Thyroid gland (tissue), 4 donors: Measurements from ENCODE around the gene GLIS1.

Experiments used
- POLR2A ChIP-seq, 2 donors: fragments of 450-650 bp; IDR thresholded peaks; one replicate each; pipeline ENCODE4 v1.6.1; 2017; ENCODE audit warnings: antibody characterized with exemption in 2 of 2, mild to moderate bottlenecking in 2 of 2, moderate library complexity in 1 of 2
- TF ChIP-seq, protein P1 (sequence below), 6 experiments: fragments of 200-600 bp in 3 of 6; fragments of 450-650 bp in 3 of 6; sonication (generic) in 3 of 6; IDR thresholded peaks; one replicate each; pipeline ENCODE4 v1.5.1; 2016 to 2019; ENCODE audit warnings: antibody characterized with exemption in 6 of 6, mild to moderate bottlenecking in 2 of 6, inconsistent platforms in 1 of 6, moderate library complexity in 1 of 6

DNA sequence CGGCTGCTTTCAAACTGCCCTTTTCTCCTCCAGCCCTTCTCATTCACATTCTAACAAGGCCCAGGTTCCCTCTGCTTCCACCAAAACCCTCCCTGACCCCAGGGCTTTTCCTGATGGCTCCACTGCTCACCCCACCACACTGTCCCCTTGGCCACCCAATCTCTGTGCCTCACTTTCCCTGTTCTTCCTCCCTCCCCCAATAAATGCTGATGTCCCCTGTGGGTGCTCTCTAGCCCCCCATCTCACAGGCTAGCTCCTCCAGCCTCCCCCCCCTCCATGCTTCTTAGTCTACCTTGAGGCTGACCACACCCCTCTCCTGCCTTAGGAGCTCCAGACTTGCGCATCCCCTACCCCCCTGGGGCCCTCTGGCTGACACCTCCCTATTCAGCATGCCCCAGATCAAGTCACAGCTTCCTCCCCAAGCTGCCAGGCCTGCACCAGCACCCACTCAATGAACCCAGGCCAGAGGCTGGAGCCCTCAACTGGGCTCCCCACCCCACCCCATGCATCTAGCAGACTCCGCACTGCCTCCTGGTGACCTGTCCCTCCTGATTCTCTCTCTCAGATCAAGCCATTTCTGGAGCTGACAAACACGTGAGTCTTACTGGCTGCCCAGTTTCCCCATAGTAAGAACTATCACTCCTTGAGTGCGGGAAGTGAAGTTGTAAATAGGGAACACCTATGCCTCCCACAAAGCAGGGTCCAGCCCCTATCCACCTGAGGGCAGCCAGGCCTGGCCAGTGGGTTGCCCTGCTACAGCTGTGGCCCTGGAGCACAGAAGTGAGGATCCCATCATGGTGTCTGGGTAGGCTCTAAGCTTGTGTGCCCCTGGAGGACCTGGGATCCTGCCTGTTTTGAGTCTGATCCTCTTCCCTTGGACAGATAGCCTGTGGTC lies 161.9 kb downstream of the GLIS1 start:
- TF ChIP-seq POLR2A (IDR thresholded peaks at IDR 0.05): no peak
- TF ChIP-seq, protein P1, sequence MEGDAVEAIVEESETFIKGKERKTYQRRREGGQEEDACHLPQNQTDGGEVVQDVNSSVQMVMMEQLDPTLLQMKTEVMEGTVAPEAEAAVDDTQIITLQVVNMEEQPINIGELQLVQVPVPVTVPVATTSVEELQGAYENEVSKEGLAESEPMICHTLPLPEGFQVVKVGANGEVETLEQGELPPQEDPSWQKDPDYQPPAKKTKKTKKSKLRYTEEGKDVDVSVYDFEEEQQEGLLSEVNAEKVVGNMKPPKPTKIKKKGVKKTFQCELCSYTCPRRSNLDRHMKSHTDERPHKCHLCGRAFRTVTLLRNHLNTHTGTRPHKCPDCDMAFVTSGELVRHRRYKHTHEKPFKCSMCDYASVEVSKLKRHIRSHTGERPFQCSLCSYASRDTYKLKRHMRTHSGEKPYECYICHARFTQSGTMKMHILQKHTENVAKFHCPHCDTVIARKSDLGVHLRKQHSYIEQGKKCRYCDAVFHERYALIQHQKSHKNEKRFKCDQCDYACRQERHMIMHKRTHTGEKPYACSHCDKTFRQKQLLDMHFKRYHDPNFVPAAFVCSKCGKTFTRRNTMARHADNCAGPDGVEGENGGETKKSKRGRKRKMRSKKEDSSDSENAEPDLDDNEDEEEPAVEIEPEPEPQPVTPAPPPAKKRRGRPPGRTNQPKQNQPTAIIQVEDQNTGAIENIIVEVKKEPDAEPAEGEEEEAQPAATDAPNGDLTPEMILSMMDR (IDR thresholded peaks at IDR 0.05): no peak
